Measurements from ENCODE around the gene MSH2.

MSH2 gene

DNA sequence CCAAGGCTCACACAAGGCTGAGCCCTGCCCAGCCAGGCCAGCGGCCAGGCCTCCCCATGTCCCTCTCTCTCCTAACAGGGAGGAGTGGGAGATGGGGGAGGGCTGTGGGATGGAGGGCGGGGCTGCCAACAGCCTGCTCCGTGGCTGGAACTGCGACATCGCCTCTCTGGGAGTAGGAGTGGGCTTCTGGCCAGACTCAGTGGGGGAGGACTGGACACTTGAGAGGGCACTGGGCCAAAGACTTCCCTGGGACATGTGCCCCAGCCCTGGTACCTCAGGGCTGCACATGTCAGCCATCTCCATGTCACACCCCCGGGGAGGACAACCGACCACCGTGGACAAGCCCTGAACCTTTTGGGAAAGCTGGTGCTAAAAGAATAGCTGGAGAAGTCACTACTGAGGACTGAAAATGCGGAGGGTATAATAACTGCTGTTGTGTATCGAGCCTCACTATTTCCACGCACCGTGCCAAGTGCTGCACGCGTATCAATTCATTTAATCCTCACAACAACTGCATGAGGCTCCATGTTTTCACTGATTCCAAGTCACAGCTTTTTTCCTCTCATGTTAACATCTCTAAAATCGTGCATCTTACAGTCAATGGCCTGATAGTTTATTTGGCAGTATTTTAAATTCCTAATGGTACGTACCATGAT lies 127.3 kb downstream of the MSH2 start:
- no peak overlapping the region for H3K4me3 ChIP-seq (ENCODE audit: insufficient read length, low read depth)
- TF ChIP-seq SUZ12 (IDR thresholded peaks at IDR 0.05; ENCODE audit: extremely low read depth, insufficient read depth, insufficient read length) (no peak), ZNF274 (IDR thresholded peaks at IDR 0.05; ENCODE audit: low read depth, low read length) (no peak), YY1 (IDR thresholded peaks at IDR 0.05; ENCODE audit: insufficient read depth, insufficient read length) (no peak)
- peaks cover 10% of the 10 kb centered on the region for H3K4me1 ChIP-seq (ENCODE audit: insufficient read depth, insufficient read length)
- no peak overlapping the region for H3K9ac ChIP-seq (ENCODE audit: insufficient read length, low read depth)
- no peak for DNase-seq (ENCODE audit: low read depth, low spot score)
- no peaks in the 10 kb centered on the region for H3K27me3 ChIP-seq (ENCODE audit: insufficient read depth, insufficient read length)
- H3K36me3 ChIP-seq (ENCODE audit: insufficient read depth, insufficient read length, low read length) = no peaks in the 10 kb centered on the region
- H3K9me3 ChIP-seq (ENCODE audit: insufficient read depth, low read length) = no peaks in the 10 kb centered on the region

- DNase-seq (ENCODE audit: low read depth, low spot score) = no peak
- Histone ChIP-seq H3K36me3 (ENCODE audit: insufficient read depth, insufficient read length, low read length) (no peaks in the 10 kb centered on the region), H3K27me3 (ENCODE audit: insufficient read depth, insufficient read length) (no peaks in the 10 kb centered on the region), H3K4me3 (ENCODE audit: insufficient read length, low read depth) (no peak overlapping the region), H3K4me1 (ENCODE audit: insufficient read depth, insufficient read length) (peaks cover 13% of the 10 kb centered on the region), H3K9ac (ENCODE audit: insufficient read length, low read depth) (no peak overlapping the region), H3K9me3 (ENCODE audit: insufficient read depth, low read length) (no peaks in the 10 kb centered on the region)
- TF ChIP-seq SUZ12 (IDR thresholded peaks at IDR 0.05; ENCODE audit: extremely low read depth, insufficient read depth, insufficient read length) (no peak), YY1 (IDR thresholded peaks at IDR 0.05; ENCODE audit: insufficient read depth, insufficient read length) (no peak), ZNF274 (IDR thresholded peaks at IDR 0.05; ENCODE audit: low read depth, low read length) (no peak)
These were observed 128.6 kb downstream of the MSH2 start for GRCh38 chr2:47531378-47532042.

Measured in NT2/D1 (cell line).